HCEC 1CT (cell line): ENCODE results near the gene HNMT.

ENCODE experiments used
- DNase-seq: peaks from one replicate; pipeline ENCODE4 v3.0.0-alpha.2; 2017

Gene HNMT

GRCh38 chr2:138061961-138062360 is 97.7 kb downstream of the HNMT start:
- DNase-seq: no peak

GRCh38 chr2:138063181-138063580 is 98.9 kb downstream of the HNMT start:
- DNase-seq: no peak
